ENCODE measurements around the gene SMIM32. TPM values are rescaled to one million over a fixed set of nuclear protein-coding genes. Genes with fewer than 3 reads are reported as not detected.

Gene SMIM32
- total RNA-seq, 4 donors from 2014 or later = not detected

- Histone ChIP-seq H3K4me1 (no peaks in the 10 kb centered on the region), H3K9me3 (peaks cover 0 to 9% (median 0%) of the 10 kb centered on the region in 3 donors), H3K27ac (no peak overlapping the region), H3K27me3 (peaks cover 22% of the 10 kb centered on the region), H3K36me3 (no peaks in the 10 kb centered on the region), H3K4me3 (no peak overlapping the region)
- TF ChIP-seq POLR2A (IDR thresholded peaks at IDR 0.05) = no peak
- WGBS, 2 donors (ENCODE audit: low coverage in 1 of 2) = 67% methylated on average over 3 of the region's 14 CpGs; no CpG with 5 or more reads in 1 of the 2 donors
- no peak for ATAC-seq
These were observed 16.5 kb upstream of the SMIM32 start for GRCh38 chr5:136209346-136209910.

- Histone ChIP-seq H3K4me1 (no peaks in the 10 kb centered on the region), H3K4me3 (no peak overlapping the region), H3K27me3 (peaks cover 19% of the 10 kb centered on the region), H3K27ac (no peak overlapping the region), H3K36me3 (no peaks in the 10 kb centered on the region), H3K9me3 (peaks cover 0 to 9% (median 0%) of the 10 kb centered on the region in 3 donors)
- 63 to 80% methylated on average over 1 to 3 of the region's 3 CpGs for WGBS, 2 donors (ENCODE audit: low coverage in 1 of 2)
- no peak for TF ChIP-seq EP300 (IDR thresholded peaks at IDR 0.05)
- TF ChIP-seq POLR2A (IDR thresholded peaks at IDR 0.05) = no peak
- no peak for TF ChIP-seq POLR2AphosphoS5 (IDR thresholded peaks at IDR 0.05)
- TF ChIP-seq, protein P1, sequence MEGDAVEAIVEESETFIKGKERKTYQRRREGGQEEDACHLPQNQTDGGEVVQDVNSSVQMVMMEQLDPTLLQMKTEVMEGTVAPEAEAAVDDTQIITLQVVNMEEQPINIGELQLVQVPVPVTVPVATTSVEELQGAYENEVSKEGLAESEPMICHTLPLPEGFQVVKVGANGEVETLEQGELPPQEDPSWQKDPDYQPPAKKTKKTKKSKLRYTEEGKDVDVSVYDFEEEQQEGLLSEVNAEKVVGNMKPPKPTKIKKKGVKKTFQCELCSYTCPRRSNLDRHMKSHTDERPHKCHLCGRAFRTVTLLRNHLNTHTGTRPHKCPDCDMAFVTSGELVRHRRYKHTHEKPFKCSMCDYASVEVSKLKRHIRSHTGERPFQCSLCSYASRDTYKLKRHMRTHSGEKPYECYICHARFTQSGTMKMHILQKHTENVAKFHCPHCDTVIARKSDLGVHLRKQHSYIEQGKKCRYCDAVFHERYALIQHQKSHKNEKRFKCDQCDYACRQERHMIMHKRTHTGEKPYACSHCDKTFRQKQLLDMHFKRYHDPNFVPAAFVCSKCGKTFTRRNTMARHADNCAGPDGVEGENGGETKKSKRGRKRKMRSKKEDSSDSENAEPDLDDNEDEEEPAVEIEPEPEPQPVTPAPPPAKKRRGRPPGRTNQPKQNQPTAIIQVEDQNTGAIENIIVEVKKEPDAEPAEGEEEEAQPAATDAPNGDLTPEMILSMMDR (IDR thresholded peaks at IDR 0.05) = no peak
- ATAC-seq = no peak
These were observed 16.0 kb upstream of the SMIM32 start for GRCh38 chr5:136208916-136209315.

DNA sequence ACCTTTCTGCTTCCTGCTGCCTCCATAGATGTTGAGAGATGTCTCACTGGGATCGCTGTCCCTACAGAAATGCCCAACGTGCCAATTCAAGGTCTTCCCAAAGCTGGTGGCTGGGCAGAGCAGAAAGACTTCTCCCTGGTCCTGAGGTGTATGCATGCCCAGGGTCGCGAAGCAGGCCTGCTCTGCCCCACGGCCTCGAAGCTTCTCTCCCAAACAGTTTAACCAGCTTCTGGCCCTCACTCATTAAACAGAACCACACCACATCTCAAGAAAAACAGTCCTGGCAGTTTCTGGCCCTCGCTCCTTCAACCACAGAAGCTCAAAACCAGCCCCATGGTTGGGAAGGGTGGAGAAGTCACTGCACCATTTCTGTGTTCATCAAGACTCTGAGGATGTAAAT, 14.7 kb upstream of the SMIM32 start:
- H3K4me1 ChIP-seq = no peaks in the 10 kb centered on the region
- no peak for ATAC-seq
- TF ChIP-seq, protein P1 (IDR thresholded peaks at IDR 0.05) = no peak
- no peak for TF ChIP-seq EP300 (IDR thresholded peaks at IDR 0.05)
- no peak for TF ChIP-seq POLR2AphosphoS5 (IDR thresholded peaks at IDR 0.05)
- no peak for TF ChIP-seq POLR2A (IDR thresholded peaks at IDR 0.05)
- H3K27me3 ChIP-seq = peaks cover 6% of the 10 kb centered on the region
- no peak overlapping the region for H3K27ac ChIP-seq
- no peak overlapping the region for H3K4me3 ChIP-seq
- whole genome bisulfite sequencing, 2 donors (ENCODE audit: low coverage in 1 of 2) = 90% methylated on average over 2 of the region's 7 CpGs; no CpG with 5 or more reads in 1 of the 2 donors
- no peaks in the 10 kb centered on the region for H3K36me3 ChIP-seq
- peaks cover 0 to 9% (median 0%) of the 10 kb centered on the region in 3 donors for H3K9me3 ChIP-seq

GRCh38 chr5:136206361-136206760, 13.4 kb upstream of the SMIM32 start:
- no peak overlapping the region for H3K4me3 ChIP-seq
- H3K27ac ChIP-seq = no peak overlapping the region
- no peaks in the 10 kb centered on the region for H3K4me1 ChIP-seq
- 77 to 81% methylated on average over 3 to 5 of the region's 5 CpGs for WGBS, 2 donors (ENCODE audit: low coverage in 1 of 2)
- H3K9me3 ChIP-seq = peaks cover 0 to 9% (median 0%) of the 10 kb centered on the region in 3 donors
- no peaks in the 10 kb centered on the region for H3K36me3 ChIP-seq
- no peaks in the 10 kb centered on the region for H3K27me3 ChIP-seq
- no peak for ATAC-seq
- TF ChIP-seq EP300 (IDR thresholded peaks at IDR 0.05) = no peak
- TF ChIP-seq POLR2A (IDR thresholded peaks at IDR 0.05) = no peak
- TF ChIP-seq, protein P1 (IDR thresholded peaks at IDR 0.05) = no peak
- no peak for TF ChIP-seq POLR2AphosphoS5 (IDR thresholded peaks at IDR 0.05)

DNA sequence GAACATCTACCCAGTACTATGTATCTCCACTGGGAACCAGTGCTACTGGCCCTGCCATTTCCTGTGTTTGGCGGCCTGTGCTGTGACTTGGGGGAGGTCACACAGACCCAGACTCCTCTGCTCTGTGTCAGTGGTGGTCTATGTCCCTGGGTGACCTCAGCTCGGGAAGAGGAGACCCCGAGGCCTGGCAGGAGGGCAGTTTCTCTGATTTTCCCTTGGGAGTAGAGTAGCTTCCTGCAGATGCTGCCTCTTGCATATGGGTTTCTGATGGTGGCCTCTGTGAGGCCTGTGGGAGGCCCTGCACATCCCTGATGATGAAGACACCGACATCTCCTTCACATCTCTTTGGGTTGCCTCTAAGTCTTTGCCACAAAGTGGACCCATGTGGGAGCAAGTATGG, 13.0 kb upstream of the SMIM32 start:
- Histone ChIP-seq H3K27ac (no peak overlapping the region), H3K27me3 (no peaks in the 10 kb centered on the region), H3K4me1 (no peaks in the 10 kb centered on the region), H3K36me3 (no peaks in the 10 kb centered on the region), H3K9me3 (peaks cover 0 to 9% (median 0%) of the 10 kb centered on the region in 3 donors), H3K4me3 (no peak overlapping the region)
- no CpG with 5 or more reads among the region's 4 CpGs for WGBS, 2 donors (ENCODE audit: low coverage in 1 of 2)
- no peak for ATAC-seq
- TF ChIP-seq POLR2AphosphoS5 (IDR thresholded peaks at IDR 0.05) (no peak), EP300 (IDR thresholded peaks at IDR 0.05) (no peak)
- TF ChIP-seq, protein P1 (IDR thresholded peaks at IDR 0.05) = no peak
